Fibroblast of mammary gland (primary cell): ENCODE data around the gene ERBIN.
A peak's percentile ranks its signal among the peaks of the same experiment; 100 is the strongest.

Experiments
- DNase-seq: peaks from one replicate; pipeline ENCODE4 v3.0.0-alpha.2; 2010; ENCODE audit warnings: low read depth
- H3K4me3 ChIP-seq: 2 replicates; pipeline ENCODE4 v1.5.1; 2011; ENCODE audit warnings: low read depth, mild to moderate bottlenecking, low read length, moderate library complexity; ENCODE audit not compliant: control insufficient read depth
- CTCF ChIP-seq: conservative IDR thresholded peaks from 2 replicates; pipeline ENCODE4 v1.5.1; 2011; ENCODE audit warnings: low read depth, low read length, inconsistent platforms; ENCODE audit not compliant: control insufficient read depth, insufficient read depth

ERBIN gene

DNA sequence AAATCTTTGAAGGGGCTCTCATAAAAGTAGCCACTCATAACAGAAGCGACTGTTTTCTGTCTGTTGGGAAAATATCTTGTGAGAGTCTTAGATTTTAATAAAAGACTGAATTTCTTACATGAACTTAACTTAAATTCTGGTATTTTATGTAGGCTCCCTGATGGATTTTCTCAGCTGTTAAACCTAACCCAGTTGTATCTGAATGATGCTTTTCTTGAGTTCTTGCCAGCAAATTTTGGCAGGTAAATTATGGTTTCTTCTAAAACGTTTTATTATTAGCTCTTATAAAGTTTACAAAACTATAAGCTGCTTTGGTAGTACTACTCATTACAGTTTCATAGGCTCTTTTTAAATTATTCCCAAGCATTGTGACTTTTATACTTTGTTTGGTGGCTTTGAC is 87.0 kb downstream of the ERBIN start:
- no peak overlapping the region for H3K4me3 ChIP-seq
- DNase-seq = no peak
- no peak for TF ChIP-seq CTCF

- no peak for TF ChIP-seq CTCF
- no peak overlapping the region for H3K4me3 ChIP-seq
- no peak for DNase-seq
These were observed 87.5 kb downstream of the ERBIN start for GRCh38 chr5:66013906-66014305.

DNA sequence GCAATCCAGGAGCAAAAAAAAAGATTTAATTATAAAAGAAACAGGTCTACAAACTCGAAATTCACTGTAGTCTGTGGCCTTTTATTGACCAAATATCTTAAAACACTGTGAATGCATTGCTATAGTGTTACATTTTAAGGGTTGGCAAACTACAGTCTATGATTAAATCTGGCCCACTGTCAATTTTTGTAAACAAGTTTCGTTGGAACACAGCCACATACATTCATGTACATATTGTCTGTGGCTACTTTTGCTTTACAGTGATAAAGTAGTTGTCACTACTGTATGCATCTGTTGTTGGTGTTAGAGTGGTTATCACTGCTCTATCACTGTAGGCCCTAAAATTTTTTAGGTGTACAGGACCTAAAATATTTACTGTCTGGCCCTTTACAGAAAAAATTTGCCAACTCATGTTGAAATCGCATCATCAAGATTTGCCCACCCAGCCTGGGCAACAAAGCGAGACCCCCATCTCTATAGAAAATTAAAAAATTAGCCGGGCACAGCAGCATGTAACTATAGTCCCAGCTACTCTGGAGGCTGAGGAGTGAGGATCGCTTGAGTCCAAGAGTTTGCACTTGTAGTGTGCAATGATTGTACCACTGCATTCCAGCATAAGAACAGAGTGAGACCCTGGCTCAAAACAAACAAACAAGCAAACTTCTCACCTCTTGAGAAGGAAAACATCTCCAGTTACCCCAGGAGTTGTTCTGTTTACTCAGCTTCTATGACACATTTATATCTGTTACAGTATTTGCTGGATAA is 89.0 kb downstream of the ERBIN start:
- H3K4me3 ChIP-seq = no peak overlapping the region
- peak; percentile 3 for DNase-seq
- TF ChIP-seq CTCF = no peak

DNA sequence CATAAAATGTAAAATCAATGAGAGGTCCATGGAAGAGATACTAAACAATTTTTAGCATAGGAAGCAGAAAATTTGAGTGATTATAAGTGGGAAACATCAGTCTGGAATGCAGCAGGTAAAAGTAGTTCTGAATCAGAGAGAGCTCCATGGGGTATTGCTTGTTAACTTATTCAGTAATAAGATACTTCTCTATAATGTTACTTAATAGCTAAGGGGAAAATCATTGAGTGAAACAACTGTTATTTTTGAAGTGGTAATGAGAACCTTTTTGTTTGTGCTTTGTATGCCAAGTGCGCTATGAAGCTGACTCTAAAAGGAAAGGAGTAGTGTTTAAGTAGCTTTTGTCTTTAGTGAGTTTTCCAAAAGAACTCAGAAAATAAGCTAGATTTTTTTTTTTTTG is 95.2 kb downstream of the ERBIN start:
- H3K4me3 ChIP-seq = no peak overlapping the region
- DNase-seq = no peak
- TF ChIP-seq CTCF = no peak

DNA sequence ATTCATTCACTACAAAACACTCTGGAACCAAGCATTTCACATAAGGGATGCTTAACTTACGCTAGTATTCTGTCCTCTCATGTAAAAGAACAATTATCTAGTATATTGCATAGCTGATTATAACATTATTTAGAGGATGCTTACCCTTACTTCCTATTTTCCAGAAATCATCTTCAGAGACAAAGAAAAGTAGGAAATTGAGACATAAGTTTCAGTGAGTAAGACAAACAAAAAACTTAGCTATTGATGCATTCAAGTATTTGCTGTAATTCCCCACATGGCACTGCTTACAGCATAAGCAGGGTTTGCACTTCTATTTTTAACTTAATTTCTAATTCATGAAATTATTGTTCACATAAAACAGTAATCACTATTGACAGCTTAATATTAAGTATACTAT is 112.9 kb downstream of the ERBIN start:
- no peak overlapping the region for H3K4me3 ChIP-seq
- DNase-seq = no peak
- no peak for TF ChIP-seq CTCF

GRCh38 chr5:66039701-66040100 is 113.3 kb downstream of the ERBIN start:
- DNase-seq = no peak
- no peak for TF ChIP-seq CTCF
- H3K4me3 ChIP-seq = no peak overlapping the region
